ENCODE measurements around the gene KRT33A. TPM values are rescaled to one million over a fixed set of nuclear protein-coding genes. Genes with fewer than 3 reads are reported as not detected.

KRT33A gene
- total and polyA plus RNA-seq, 2 experiments from 2014 or later, result not detected

GRCh38 chr17:41393826-41394225 lies 43.2 kb upstream of the KRT33A start (continued):
- no peak for TF ChIP-seq CREB1 (CRISPR knock-in tag; IDR thresholded peaks at IDR 0.05; ENCODE audit: low read depth)
- TF ChIP-seq JUNB (IDR thresholded peaks at IDR 0.05; ENCODE audit: unreplicated experiment), result no peak
- TF ChIP-seq STAT1 (IDR thresholded peaks at IDR 0.05; ENCODE audit: unreplicated experiment), result no peak
- TF ChIP-seq ETS1 (IDR thresholded peaks at IDR 0.05), result no peak
- TF ChIP-seq REST (IDR thresholded peaks at IDR 0.05; ENCODE audit: unreplicated experiment), result no peak
- no peak for TF ChIP-seq ZNF114 (CRISPR knock-in tag; IDR thresholded peaks at IDR 0.05)

- Histone ChIP-seq H3K27ac (ENCODE audit: low read depth) (no peak overlapping the region), H4K20me1 (replicated peaks; ENCODE audit: insufficient read depth) (no peaks in the 10 kb centered on the region), H3K79me2 (replicated peaks; ENCODE audit: insufficient read depth) (no peaks in the 10 kb centered on the region), H3K9me2 (ENCODE audit: insufficient read depth) (peaks cover 9% of the 10 kb centered on the region), H3K4me1 (ENCODE audit: insufficient read depth) (no peaks in the 10 kb centered on the region), H3K36me3 (ENCODE audit: insufficient read depth) (no peaks in the 10 kb centered on the region), H3K4me3 (no peak overlapping the region), H3K4me2 (no peak overlapping the region), H2AFZ (no peak overlapping the region), H3K27me3 (ENCODE audit: insufficient read depth) (no peaks in the 10 kb centered on the region), H3F3A (replicated peaks; ENCODE audit: low read depth) (no peaks in the 10 kb centered on the region)
- Mint-ChIP-seq H3K9me3 (no peaks in the 10 kb centered on the region), H3K27ac (no peak overlapping the region), H3K36me3 (ENCODE audit: low read depth) (no peaks in the 10 kb centered on the region), H3K27me3 (ENCODE audit: insufficient read depth, low read depth, poor library complexity) (no peaks in the 10 kb centered on the region), H3K4me3 (no peak overlapping the region), H3K4me1 (no peaks in the 10 kb centered on the region)
- DNase-seq (ENCODE audit: low spot score) (no peak), ATAC-seq (no peak)
- TF ChIP-seq CREB1 (CRISPR knock-in tag; IDR thresholded peaks at IDR 0.05; ENCODE audit: low read depth) (no peak), ZNF114 (CRISPR knock-in tag; IDR thresholded peaks at IDR 0.05) (no peak), ETS1 (IDR thresholded peaks at IDR 0.05) (no peak), STAT1 (IDR thresholded peaks at IDR 0.05; ENCODE audit: unreplicated experiment) (no peak), EZH2phosphoT487 (IDR thresholded peaks at IDR 0.05; ENCODE audit: unreplicated experiment) (no peak), REST (IDR thresholded peaks at IDR 0.05; ENCODE audit: unreplicated experiment) (no peak), NANOG (IDR thresholded peaks at IDR 0.05; ENCODE audit: borderline replicate concordance) (no peak), CTCF (conservative IDR thresholded peaks at IDR 0.05; ENCODE audit: low read depth in 2 of 2) (no peak)
Measured at GRCh38 chr17:41393294-41393693, 42.7 kb upstream of the KRT33A start.

Data from GM23338 (cell line).